CD4-positive, alpha-beta T cell treated with Interleukin-15 for 1 hour (primary cell): ENCODE data around the gene RARB.

Experiments
- DNase-seq: peaks from one replicate; pipeline ENCODE4 v3.0.0-alpha.2; 2020

The RARB gene

DNA sequence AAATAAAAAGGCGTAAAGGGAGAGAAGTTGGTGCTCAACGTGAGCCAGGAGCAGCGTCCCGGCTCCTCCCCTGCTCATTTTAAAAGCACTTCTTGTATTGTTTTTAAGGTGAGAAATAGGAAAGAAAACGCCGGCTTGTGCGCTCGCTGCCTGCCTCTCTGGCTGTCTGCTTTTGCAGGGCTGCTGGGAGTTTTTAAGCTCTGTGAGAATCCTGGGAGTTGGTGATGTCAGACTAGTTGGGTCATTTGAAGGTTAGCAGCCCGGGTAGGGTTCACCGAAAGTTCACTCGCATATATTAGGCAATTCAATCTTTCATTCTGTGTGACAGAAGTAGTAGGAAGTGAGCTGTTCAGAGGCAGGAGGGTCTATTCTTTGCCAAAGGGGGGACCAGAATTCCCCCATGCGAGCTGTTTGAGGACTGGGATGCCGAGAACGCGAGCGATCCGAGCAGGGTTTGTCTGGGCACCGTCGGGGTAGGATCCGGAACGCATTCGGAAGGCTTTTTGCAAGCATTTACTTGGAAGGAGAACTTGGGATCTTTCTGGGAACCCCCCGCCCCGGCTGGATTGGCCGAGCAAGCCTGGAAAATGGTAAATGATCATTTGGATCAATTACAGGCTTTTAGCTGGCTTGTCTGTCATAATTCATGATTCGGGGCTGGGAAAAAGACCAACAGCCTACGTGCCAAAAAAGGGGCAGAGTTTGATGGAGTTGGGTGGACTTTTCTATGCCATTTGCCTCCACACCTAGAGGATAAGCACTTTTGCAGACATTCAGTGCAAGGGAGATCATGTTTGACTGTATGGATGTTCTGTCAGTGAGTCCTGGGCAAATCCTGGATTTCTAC, at the start of gene RARB:
TSS of gene RARB (plus strand) at position 322 of the 847 bp plus-strand sequence. CDS start at position 791, 469 bp downstream.
- DNase-seq, result no peak

- DNase-seq, result no peak
Observed at GRCh38 chr3:25378786-25379311, 49.2 kb upstream of the RARB start.

DNA sequence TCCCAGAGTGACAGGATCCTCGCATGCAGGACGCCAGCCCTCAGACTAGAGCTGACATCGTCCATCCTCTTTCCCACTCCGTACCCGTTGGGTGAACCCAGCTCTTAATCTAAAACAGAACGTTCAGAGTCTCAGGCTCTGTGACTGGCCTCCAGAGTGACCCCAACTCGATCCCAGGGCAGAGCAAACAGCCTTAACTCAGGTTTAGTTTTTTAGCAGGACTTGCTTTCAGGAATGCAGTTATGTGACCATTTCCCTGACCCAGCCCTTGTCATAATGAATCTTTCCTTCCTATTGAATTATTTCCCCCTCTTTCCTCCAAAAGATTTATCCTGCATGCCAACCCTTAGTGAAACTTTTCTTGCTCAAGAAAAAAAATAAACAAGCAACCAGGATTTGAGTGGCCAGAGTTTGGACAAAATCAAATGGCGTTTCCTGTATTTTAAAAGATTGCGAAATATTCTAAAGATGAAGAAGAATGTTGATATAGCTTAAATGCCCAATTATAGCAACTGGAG, 47.8 kb upstream of the RARB start:
- DNase-seq, result no peak

DNA sequence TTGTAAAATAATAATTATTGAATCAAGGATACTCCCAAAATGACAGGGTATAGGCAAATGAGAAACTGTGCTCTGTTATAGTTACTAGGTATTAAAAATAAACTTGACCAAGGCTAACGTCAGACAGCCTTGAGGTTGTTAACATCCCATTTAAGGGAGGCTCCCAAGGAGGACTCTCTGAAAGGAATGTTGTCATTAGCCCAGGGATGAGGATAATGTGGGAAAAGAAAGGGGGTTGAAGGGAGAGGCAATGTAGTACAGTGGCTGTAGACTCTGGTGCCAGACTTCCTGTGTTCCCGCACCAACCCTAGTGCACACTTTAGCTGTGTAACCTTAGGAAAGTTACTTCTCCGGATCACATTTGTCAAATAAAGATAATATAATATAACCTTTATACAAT, 47.0 kb upstream of the RARB start:
- no peak for DNase-seq

- DNase-seq, result no peak
Observed at GRCh38 chr3:25384471-25384870, 43.6 kb upstream of the RARB start.

DNA sequence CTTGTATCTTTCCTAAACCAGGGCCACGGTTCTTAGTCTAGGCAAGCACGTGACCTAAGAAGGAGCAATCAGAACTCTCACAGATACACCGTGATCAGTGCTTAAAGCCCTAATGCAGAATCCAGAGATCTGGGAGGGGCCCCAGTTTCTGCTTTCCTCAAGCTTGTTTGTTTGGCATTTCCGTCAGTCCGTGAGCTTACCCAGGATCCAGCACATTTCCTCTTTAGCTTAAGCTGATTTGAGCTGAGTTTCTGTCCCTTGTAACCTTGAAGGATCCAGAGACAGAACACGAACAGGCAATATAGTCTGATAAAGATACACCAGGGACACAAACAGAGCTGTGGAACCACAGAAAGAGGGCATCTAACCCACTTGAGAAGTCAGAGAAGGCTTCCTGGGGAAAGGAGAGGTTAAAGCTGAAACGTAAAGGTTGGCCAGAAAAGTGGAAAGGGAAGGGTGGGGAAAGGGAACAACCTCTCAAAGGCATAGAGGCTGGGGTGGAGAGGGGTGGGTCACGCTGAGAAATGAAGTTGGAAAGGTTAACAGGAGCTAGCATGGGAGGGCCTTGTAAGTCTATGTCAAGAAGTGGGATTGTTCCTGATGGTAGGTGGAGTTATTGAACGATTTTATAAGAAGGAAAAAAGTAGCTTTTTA, 42.1 kb upstream of the RARB start:
- no peak for DNase-seq

DNA sequence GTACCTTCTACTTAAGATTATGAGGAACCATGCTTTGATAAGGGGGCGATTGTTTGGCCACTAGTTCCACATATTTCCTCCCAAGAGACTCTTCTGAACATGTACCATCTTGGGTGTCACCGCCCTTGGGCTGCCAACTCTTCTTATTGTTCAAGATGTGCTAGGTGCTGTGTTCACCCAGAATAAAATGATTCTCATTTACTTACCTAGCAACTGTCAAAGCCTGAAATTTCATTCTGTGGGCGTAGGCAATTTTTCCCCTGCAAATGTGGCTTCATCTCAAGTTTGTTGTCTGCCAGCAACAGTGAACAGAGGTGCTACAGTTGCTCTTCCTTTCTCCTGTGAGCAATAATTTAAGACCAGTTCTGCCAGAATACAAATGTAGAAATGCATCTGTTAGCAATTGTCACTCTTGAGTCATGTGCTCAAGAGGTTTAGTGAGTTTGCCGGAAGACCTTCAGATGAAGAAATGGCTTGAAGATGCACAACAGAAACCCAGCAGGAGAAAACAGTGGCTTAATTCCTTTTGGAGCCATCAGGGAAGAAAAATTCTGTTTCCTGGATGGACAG, 41.3 kb upstream of the RARB start:
- no peak for DNase-seq

DNA sequence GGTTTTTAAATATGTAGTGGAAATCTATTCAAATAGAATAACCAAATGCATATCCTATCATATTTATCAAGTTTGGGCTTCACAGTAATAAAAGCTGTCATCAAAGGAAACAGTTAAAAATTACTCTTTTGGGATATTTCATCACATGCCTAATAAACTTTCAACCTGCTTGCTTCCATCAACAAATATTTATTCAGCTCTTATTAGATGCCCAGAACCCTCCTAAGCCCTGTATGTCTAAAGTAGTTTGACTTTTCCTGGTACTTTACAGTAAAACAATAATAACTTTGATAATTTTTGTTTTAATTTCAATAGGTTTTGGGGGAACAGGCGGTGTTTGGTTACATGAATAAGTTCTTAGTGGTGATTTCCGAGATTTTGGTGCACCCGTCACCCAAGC, 37.5 kb upstream of the RARB start:
- DNase-seq, result no peak

DNA sequence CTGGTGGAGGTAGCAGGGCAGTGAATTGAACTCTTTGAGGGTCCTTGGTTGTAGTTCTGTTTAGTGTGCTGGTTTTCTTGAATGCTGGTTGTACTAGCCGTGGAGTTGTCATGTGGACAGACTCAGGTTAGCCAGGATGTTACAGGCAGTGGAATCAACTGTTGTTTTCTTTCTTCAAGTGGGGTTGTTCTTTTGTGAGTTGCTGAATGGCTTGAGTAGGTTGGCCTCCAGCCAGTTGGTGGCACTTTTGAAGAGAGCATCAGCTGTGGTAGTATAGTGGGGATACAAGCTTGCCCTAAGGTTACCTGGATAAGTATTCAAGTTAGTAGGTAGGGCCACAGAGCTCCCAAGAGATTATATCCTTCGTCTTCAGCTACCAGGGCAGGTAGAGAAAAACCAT, 31.8 kb upstream of the RARB start:
- no peak for DNase-seq

DNA sequence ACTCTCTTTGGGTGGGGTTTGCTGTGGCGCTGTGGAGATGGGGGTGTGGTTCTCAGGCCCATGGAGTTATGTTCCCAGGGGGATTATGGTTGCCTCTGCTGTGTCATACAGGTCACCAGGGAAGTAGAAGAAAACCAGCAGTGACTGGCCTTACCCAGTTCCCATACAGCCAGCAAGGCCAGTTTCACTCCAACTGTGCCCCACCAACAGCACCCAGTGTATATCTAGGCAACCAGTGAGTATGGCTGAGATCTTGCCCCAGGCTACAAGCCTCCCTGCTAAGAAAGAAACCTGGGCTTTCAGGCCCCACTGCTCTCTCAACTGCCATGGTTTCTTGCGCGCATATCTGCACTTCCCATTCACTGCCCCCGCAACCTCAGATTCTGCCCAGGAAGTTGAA, 31.4 kb upstream of the RARB start:
- DNase-seq, result no peak

DNA sequence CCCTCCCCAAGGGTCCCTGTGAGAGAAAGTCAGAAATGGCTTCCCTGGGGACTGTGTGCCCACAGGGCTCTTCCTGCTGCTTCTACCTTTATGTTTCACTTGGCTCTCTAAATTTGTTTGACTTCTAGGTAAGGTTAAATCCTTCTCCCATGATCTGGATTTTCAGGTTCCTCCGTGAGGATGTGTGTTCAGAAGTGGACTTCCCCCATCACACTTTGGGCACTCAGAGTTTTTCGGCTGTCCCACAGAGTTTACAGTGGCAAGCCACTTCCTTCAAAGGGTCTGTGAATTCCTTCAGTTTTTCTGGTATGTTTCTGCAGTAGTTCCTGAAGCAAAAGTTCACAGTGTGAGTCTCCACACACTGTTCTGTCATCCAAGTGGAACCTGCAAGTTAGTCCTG, 30.9 kb upstream of the RARB start:
- no peak for DNase-seq

DNA sequence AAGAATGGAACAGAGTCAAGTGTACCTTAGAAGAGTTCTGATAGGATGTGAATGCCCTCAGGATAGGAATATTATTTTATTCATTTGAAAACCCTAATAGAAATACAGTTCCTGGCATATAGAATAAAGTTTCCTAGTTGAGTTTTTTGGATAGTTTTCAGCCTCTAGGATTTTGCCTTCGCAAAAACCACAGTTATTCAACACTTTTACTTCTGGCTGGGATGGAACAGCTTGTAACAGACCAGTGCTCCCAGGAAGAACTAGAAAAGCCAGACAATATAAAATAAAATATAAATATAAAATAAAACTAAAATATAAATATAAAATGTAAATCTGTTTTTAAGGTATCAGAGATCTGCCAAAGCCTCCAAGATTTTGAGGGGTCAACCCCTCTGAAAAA, 27.5 kb upstream of the RARB start:
- no peak for DNase-seq

GRCh38 chr3:25403968-25404367, 24.1 kb upstream of the RARB start:
- DNase-seq, result no peak

- DNase-seq, result no peak
Observed at GRCh38 chr3:25404569-25404968, 23.5 kb upstream of the RARB start.

- DNase-seq, result no peak
Observed at GRCh38 chr3:25405335-25405734, 22.7 kb upstream of the RARB start.

DNA sequence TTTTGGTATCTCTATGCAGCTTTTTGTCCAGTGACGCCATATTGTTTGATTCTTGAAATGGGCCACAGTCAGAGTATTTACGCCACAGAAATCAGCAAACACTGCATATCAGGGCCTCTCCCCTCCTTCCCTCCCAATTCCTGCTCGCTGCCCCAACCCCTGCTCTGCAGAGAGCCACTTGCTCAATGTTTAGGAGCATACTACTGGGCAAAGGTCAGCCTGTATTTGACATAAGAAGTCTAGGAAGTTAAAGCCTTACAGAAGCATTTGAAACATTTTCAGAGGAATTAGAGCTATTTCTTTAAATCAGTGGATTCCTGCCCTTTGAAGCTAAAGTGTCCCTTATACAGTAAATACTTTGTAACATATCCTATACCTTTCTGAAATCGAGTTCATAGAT, 17.4 kb upstream of the RARB start:
- DNase-seq, result no peak

GRCh38 chr3:25412269-25412668, 15.8 kb upstream of the RARB start:
- no peak for DNase-seq

- no peak for DNase-seq
Observed at GRCh38 chr3:25416176-25416575, 11.9 kb upstream of the RARB start.

DNA sequence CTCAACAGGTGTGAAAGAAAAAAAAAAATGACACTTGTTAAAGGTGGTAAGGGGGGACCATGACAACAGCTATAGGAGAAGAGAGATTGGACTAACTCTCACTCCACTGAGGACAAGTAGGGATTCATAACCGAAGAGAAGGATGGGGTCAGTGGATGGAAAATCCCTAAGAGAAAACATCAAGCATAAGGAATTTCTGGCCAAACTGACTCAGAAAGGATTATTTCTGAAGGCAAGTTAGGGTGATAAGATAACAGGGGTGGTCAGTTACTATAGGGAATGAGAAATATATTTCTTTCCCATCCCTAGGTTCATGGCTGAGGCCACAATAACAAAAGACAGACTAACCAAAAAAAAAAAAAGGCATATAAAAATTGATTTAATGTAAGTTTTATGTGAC, 9.5 kb upstream of the RARB start:
- no peak for DNase-seq

DNA sequence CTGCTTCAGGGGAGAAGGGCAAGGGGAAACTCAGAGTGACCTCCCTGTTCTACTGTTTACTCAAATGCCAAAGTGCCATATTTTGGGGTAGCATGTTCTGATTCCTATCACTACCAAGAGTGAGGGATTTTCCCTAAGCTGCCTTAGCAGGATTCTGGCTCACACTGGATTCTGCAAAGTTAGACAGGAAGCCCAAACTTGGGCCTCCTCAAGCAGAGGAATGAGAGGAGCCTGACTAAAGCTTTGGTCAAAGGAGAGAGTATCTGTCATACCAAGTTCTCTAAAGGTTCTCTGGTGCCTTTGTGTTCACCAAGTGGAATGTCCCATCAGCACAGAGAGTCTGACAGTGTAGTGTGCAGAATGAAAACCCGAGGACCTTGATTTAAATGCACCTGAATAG, 8.8 kb upstream of the RARB start:
- no peak for DNase-seq

DNA sequence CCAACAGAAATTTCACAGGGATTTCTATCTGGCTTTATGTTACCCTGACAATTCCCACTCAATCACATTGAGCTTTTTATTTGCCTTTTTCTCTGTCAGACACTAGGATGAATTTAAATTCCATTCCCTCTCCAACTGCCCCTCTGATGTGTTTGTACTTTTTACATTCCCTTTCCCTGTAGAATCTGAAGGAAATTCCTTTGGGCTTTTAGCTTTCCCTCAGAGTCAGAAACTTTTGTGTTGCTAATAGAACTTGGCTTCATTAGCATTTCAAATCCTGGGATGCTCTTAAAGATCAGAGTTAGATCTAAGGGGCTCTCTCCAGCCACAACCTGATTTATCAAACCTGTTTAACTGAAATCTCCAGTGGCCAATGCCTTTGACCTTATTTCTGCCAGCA, 7.9 kb upstream of the RARB start:
- no peak for DNase-seq

DNA sequence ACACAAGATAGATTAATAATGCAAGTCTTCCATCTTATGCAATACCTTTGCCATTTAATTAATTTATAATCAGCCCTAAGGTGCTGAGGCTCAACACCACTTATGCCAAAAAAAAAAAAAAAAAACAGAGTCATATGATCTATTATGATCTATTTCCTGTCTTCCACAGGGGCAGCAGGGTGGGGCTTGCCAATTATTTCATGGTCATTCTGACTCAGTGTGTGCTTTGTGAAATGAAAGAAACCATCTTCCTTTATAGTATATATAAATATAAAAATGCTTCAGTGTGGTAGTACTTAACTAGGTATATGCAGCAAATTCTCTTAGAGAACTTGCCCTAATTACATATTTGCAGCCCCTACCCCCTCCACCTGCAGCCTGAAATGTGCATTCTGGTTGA, 7.2 kb upstream of the RARB start:
- DNase-seq, result no peak

GRCh38 chr3:25421747-25422146, 6.3 kb upstream of the RARB start:
- DNase-seq, result no peak
